Prostate gland (tissue), 2 donors: ENCODE results near the gene OR8H1.

Experiments
- CTCF ChIP-seq, 4 experiments: fragments of 200-600 bp in 2 of 4; fragments of 450-650 bp in 2 of 4; sonication (generic) in 2 of 4; IDR thresholded peaks; 1 replicate in 3 of 4; 2 replicates in 1 of 4; pipeline ENCODE4 v1.5.1; 2016 to 2019; ENCODE audit warnings: antibody characterized with exemption in 4 of 4, mild to moderate bottlenecking in 2 of 4, moderate library complexity in 2 of 4
- POLR2A ChIP-seq: fragments of 450-650 bp; IDR thresholded peaks from one replicate; pipeline ENCODE4 v1.6.1; 2016; ENCODE audit warnings: antibody characterized with exemption, mild to moderate bottlenecking
- POLR2AphosphoS5 ChIP-seq: sonication (generic); formaldehyde crosslinking; IDR thresholded peaks from one replicate; pipeline ENCODE4 v1.6.1; 2017; ENCODE audit warnings: antibody characterized with exemption

GRCh38 chr11:56251954-56252353 is 40.1 kb downstream of the OR8H1 start, which contains the start of gene OR5T3:
- TF ChIP-seq CTCF (IDR thresholded peaks at IDR 0.05) (no peak), POLR2A (no peak), POLR2AphosphoS5 (no peak)
